Stimulated activated CD8-positive, alpha-beta memory T cell treated with anti-CD3 and anti-CD28 coated beads, Interleukin-2, amount 100 ng/mL, for 1 hour (primary cell): ENCODE results near the gene ABR.
A peak's percentile ranks its signal among the peaks of the same experiment; 100 is the strongest.
"Not testable (repeated sequence)": the region's sequence is repeated elsewhere in the genome, so short reads cannot be mapped to it uniquely, and the experiment has no call there.

Experiments
- DNase-seq, 2 donors: peaks; one replicate each; pipeline ENCODE4 v3.0.0-alpha.2; 2020; ENCODE audit warnings: low read depth in 2 of 2

The ABR gene

DNA sequence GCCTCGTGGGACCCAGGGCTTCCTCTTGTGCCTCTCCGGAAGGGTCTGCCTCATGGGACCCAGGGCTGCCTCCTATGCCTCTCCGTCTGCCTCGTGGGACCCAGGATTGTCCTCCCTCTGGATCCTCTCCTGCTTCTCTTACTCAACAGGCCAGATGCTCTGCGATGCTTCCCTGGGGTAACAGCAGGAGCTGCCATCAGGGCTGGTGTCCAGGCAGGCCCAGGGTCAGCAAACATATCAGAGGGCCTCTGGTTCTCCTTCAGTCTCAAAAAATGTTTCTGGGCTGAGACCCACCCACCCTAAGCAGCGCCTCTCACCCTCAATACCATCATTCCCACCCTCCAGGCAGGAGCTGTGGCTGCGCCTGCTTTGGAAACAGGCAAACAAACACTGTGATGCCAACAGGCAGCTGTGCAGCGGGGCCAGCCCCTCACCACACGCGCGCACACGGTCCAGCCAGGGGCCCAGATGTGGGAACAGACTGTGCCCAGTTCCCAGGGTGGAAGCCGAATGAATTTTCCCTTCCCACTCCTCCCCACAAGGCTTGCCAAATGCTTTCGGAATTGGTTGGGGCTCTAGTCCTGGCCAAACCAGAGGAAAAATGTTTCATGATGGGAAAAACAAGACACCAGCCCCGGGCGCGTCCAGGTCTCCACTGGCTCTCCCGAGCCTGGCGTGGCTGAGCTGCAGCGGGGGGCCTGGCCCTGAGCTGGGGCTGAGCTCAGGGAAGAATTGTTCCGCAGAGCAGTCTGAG, 171.6 kb downstream of the ABR start:
- DNase-seq, result no peak

- no peak for DNase-seq
Observed at GRCh38 chr17:1007310-1008007, 172.3 kb downstream of the ABR start.

- no peak for DNase-seq
Observed at GRCh38 chr17:1006054-1006453, 173.7 kb downstream of the ABR start.

- no peak for DNase-seq
Observed at GRCh38 chr17:1005361-1005946, 174.3 kb downstream of the ABR start.

DNA sequence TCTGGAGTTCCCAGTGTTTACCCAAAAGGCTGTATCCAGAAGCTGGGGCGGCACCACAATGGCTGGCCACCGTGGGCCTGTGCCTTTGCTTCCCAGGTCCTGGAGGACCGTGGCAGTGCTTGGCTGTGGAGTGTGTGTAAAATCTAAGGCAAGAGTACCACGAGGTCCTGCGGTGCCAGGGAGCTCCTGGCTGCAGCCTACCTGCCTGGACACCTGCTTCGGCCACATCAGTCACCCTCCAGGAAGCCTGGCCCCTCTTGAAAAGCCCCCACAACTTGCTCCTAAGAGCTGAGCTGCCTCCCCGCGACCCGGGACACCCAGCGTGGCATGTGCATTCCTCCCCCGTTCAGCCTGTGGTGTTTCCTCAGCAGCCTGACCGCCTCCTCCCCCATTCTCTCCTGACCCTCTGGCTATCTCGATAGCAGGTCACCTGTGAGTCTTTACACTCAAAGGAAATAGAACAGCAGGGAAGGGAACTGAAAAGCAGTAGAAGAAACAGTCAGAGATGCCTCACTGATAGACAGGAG, 174.9 kb downstream of the ABR start:
- no peak for DNase-seq

GRCh38 chr17:1003972-1004768, 175.6 kb downstream of the ABR start:
- no peak for DNase-seq

DNA sequence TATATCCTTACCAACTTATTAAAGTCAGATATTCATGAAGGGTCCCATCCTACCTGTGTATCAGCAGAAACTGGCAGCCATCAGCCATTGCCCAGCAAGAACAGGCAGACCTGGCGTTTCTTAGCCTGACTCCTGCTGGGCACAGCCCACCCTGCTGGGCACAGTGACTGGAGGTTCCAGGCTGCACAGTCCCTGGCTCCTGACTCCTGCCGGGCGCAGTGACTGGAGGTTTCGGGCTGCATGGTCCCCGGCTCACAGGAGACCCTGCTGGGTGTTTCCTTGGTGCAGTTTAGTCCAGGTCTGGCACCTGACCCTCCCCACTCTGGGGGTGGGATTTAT, 176.2 kb downstream of the ABR start:
- no peak for DNase-seq

- DNase-seq, result no peak
Observed at GRCh38 chr17:1002771-1003555, 176.8 kb downstream of the ABR start.

GRCh38 chr17:1002412-1002753, 177.4 kb downstream of the ABR start:
- no peak for DNase-seq

- DNase-seq, result no peak
Observed at GRCh38 chr17:1001640-1002411, 178.0 kb downstream of the ABR start.

- DNase-seq, result no peak
Observed at GRCh38 chr17:1000597-1001461, 179.0 kb downstream of the ABR start.

DNA sequence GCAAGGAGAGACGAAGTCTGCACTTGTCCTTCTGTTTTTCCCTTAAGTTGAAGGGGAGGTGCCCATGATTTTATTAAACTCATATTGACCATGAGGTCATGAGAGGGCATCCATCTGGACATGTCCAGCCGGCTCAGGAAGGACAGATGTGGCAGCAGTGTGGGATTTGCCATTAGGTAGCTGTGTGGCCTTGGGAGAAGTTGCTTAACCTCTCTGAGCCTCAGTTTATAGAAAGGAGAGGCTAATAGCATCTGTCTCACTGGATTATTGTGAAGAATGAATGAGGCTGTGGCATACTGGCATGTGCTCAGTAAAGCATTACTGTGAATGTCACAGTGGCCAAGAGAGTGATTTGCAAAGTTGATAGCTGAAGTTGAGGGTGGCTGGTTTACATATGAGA, 181.7 kb downstream of the ABR start:
- DNase-seq, result no peak

DNA sequence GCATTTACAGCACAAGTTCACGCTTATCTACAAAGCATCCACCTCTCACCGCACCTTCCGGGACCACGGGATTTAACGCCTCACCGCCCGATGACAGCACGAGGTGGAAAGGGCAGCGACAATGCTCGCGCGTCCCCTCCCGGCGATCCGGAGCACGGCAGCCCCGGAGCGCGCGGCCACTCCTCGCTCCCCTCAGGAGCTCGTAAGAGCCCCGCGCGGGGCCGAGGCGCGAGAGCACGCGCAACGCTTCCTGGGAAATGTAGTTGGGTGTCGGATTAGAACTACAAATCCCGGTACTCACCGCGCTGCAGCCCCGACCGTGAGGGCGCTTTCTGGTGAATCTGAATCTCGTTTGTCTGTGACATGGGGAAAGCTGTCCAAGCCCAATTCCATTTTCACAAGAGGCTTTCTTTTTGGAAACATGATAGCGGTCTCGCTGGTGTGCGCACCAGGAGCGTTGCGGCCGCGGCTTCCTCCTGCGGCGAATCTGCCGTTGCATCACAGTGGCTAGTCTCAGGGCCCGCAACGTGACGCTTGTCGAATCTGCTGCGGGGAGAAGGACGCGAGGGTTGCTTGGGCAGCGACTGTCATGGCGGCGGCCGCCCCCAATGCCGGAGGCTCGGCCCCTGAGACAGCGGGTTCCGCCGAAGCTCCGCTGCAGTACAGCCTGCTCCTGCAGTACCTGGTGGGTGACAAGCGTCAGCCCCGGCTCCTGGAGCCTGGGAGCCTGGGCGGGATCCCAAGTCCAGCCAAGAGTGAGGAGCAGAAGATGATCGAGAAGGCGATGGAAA, 183.0 kb downstream of the ABR start, which contains the start of gene TIMM22:
TSS of gene TIMM22 (plus strand) at position 576 of the 791 bp plus-strand sequence. CDS start at position 590, 14 bp downstream.
- DNase-seq, result peak; percentile 75 to 81

DNA sequence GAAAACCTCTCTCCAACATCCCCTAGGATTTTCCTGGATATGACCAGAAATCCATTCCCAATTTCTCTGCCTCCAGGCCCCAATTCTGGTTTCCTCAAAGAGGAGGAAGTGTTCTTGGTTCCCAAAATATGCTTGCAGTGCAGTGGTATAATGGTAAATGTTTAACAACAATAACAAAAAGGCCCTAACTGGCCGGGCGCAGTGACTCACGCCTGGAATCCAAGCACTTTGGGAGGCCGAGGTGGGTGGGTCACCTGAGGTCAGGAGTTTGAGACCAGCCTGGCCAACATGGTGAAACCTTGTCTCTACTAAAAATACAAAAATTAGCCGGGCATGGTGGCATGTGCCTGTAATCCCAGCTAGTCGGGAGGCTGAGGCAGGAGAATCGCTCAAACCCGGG, 184.5 kb downstream of the ABR start:
- not testable (repeated sequence) for DNase-seq

GRCh38 chr17:992933-993332, 186.8 kb downstream of the ABR start:
- no peak for DNase-seq

DNA sequence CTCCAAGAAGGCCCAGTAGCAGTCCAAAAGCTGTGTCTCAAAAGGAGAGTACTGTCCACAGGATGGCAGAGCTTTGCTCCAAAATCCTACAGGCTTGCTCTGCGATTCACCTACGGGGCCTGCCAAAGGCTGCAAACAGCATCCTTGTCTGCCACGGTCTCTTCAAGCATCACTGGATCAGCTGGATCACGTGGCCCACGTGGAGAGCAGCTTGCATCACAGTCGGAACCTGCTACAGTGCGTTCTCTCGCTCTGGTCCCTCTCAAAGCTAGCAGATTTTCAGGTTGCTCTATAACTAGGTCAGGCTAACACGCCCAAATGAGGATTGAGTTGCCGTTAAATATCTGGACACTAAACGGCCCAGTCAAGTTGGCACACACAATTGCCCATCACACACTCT, 191.2 kb downstream of the ABR start:
- no peak for DNase-seq

DNA sequence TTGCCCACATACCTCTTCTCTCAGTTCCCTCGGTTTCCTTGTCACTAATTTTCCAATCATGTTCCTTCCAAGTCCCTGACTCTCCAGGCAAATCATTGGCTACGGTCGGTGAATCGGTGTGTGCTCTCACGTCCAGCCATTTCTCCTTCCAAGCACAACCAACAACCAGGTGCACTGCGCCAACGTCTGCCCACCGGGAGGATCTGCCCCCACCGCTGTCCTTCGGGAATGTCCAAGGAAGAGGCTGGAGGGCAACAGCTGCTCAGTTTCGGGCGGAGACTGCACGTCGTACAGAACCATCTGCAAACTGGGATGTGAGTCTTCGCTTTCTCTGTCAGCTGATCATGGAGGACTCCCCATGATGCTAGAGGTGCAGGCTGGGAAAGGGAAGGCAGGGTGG, 191.8 kb downstream of the ABR start:
- no peak for DNase-seq

- DNase-seq, result no peak
Observed at GRCh38 chr17:986322-986929, 193.4 kb downstream of the ABR start.
